Prostate gland (tissue), 2 donors: Measurements from ENCODE around the gene PPP2R5B.

ENCODE experiments used
- CTCF ChIP-seq, 4 experiments: fragments of 200-600 bp in 2 of 4; fragments of 450-650 bp in 2 of 4; sonication (generic) in 2 of 4; IDR thresholded peaks; 1 replicate in 3 of 4; 2 replicates in 1 of 4; pipeline ENCODE4 v1.5.1; 2016 to 2019; ENCODE audit warnings: antibody characterized with exemption in 4 of 4, mild to moderate bottlenecking in 2 of 4, moderate library complexity in 2 of 4
- POLR2A ChIP-seq: fragments of 450-650 bp; IDR thresholded peaks from one replicate; pipeline ENCODE4 v1.6.1; 2016; ENCODE audit warnings: antibody characterized with exemption, mild to moderate bottlenecking
- POLR2AphosphoS5 ChIP-seq: sonication (generic); formaldehyde crosslinking; IDR thresholded peaks from one replicate; pipeline ENCODE4 v1.6.1; 2017; ENCODE audit warnings: antibody characterized with exemption

GRCh38 chr11:64903291-64903833, 21.1 kb upstream of the PPP2R5B start:
- no peak for TF ChIP-seq CTCF (IDR thresholded peaks at IDR 0.05)
- no peak for TF ChIP-seq POLR2A
- TF ChIP-seq POLR2AphosphoS5: no peak
